Thyroid gland (tissue), 4 donors: Measurements from ENCODE around the gene SMYD1. TPM values are rescaled to one million over a fixed set of nuclear protein-coding genes. Genes with fewer than 3 reads are reported as not detected.

Source experiments
- DNase-seq, 2 donors: peaks; one replicate each; pipeline ENCODE4 v3.0.0-alpha.2; 2019
- H3K27ac ChIP-seq, 3 donors: fragments of 200-600 bp; sonication (generic); 1 replicate in 2 of 3; 2 replicates in 1 of 3; pipeline ENCODE4 v1.5.1; 2016 to 2019; ENCODE audit warnings: mild to moderate bottlenecking in 1 of 3, moderate library complexity in 1 of 3
- H3K27me3 ChIP-seq: fragments of 200-600 bp; sonication (generic); one replicate; pipeline ENCODE4 v1.5.1; 2019
- H3K36me3 ChIP-seq, 2 donors: fragments of 200-600 bp; sonication (generic); one replicate each; pipeline ENCODE4 v1.5.1; 2016 to 2019
- H3K4me1 ChIP-seq, 2 donors: fragments of 200-600 bp; sonication (generic); one replicate each; pipeline ENCODE4 v1.5.1; 2017 to 2019
- H3K4me3 ChIP-seq, 3 donors: fragments of 200-600 bp; sonication (generic); replicated peaks in 1 of 3; 1 replicate in 2 of 3; 2 replicates in 1 of 3; pipeline ENCODE4 v1.5.1; 2016; ENCODE audit warnings: mild to moderate bottlenecking in 1 of 3
- H3K9me3 ChIP-seq: fragments of 200-600 bp; sonication (generic); one replicate; pipeline ENCODE4 v1.5.1; 2017
- POLR2A ChIP-seq, 2 donors: fragments of 450-650 bp; IDR thresholded peaks; one replicate each; pipeline ENCODE4 v1.6.1; 2017; ENCODE audit warnings: antibody characterized with exemption in 2 of 2, mild to moderate bottlenecking in 2 of 2, moderate library complexity in 1 of 2
- WGBS, 2 donors: methylation state at CpG; one replicate each; pipeline ENCODE4 v1.1.5; 2017; 5-methylcytosine and 5-hydroxymethylcytosine counted together
- intact Hi-C: fragments of 100-400 bp; cut with DNase I; formaldehyde crosslinking; loops from one replicate; pipeline ENCODE4 v1.15.1; 2023
- total RNA-seq, 4 donors: library from RNA; depleted of rRNA; stranded (reverse); fragments of >200 nt; gene quantifications; one replicate each; pipeline ENCODE4 v1.2.3, GENCODE V29; 2016
- TF ChIP-seq, protein P1 (sequence below), 6 experiments: fragments of 200-600 bp in 3 of 6; fragments of 450-650 bp in 3 of 6; sonication (generic) in 3 of 6; IDR thresholded peaks; one replicate each; pipeline ENCODE4 v1.5.1; 2016 to 2019; ENCODE audit warnings: antibody characterized with exemption in 6 of 6, mild to moderate bottlenecking in 2 of 6, inconsistent platforms in 1 of 6, moderate library complexity in 1 of 6

The SMYD1 gene
- total RNA-seq, 4 donors from 2014 or later: not detected

DNA sequence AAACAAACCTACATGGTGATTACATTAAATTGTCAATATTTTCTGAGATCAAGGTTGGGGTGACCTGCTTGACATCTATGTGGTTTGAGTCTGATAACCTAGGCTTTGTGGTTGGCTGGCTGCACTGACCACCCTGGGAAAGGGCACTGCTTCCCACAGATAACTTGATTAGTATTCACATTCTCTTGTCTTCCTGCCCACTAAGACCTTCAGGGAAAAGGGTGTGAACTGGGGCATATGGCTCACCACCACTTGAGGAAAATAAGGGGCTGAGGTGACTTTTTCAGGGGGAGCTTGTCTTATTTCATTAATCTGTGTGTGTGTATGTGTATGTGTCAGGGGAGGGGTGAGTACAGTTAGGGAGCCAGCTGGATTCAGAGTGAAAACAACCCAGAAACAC, 1.5 kb downstream of the SMYD1 start:
- H3K27me3 ChIP-seq: no peaks in the 10 kb centered on the region
- no peak for TF ChIP-seq POLR2A (IDR thresholded peaks at IDR 0.05)
- TF ChIP-seq, protein P1, sequence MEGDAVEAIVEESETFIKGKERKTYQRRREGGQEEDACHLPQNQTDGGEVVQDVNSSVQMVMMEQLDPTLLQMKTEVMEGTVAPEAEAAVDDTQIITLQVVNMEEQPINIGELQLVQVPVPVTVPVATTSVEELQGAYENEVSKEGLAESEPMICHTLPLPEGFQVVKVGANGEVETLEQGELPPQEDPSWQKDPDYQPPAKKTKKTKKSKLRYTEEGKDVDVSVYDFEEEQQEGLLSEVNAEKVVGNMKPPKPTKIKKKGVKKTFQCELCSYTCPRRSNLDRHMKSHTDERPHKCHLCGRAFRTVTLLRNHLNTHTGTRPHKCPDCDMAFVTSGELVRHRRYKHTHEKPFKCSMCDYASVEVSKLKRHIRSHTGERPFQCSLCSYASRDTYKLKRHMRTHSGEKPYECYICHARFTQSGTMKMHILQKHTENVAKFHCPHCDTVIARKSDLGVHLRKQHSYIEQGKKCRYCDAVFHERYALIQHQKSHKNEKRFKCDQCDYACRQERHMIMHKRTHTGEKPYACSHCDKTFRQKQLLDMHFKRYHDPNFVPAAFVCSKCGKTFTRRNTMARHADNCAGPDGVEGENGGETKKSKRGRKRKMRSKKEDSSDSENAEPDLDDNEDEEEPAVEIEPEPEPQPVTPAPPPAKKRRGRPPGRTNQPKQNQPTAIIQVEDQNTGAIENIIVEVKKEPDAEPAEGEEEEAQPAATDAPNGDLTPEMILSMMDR (IDR thresholded peaks at IDR 0.05): no peak
- no peaks in the 10 kb centered on the region for H3K36me3 ChIP-seq
- no peak overlapping the region for H3K4me3 ChIP-seq
- no peaks in the 10 kb centered on the region for H3K4me1 ChIP-seq
- no peaks in the 10 kb centered on the region for H3K9me3 ChIP-seq
- H3K27ac ChIP-seq: no peak overlapping the region
- DNase-seq: no peak
- intact Hi-C loops: no loop called here

DNA sequence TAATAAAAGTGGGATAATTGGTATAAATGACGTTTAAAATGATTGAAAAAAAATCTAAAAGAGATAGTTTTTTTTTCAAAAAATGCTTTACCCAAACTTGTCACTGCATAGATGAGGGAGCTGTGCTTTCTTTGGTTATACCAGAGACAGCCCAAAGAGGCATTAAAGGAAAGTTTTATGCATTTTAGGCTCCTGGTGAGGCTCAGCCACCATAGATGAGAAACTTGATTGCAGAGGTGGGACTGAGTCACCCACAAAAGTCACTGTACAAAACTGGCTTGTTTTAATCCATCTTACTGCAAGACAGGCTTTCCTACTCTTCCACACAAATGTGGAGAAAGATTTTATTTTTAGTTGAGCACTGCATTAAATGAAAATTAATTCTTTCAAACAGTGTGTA, 2.4 kb downstream of the SMYD1 start:
- whole genome bisulfite sequencing, 2 donors: 86 to 87% methylated on average over 1 of the region's 1 CpG
- no peaks in the 10 kb centered on the region for H3K36me3 ChIP-seq
- H3K9me3 ChIP-seq: no peaks in the 10 kb centered on the region
- no peak overlapping the region for H3K27ac ChIP-seq
- DNase-seq: no peak
- H3K27me3 ChIP-seq: no peaks in the 10 kb centered on the region
- H3K4me3 ChIP-seq: no peak overlapping the region
- TF ChIP-seq POLR2A (IDR thresholded peaks at IDR 0.05): no peak
- TF ChIP-seq, protein P1 (IDR thresholded peaks at IDR 0.05): no peak
- intact Hi-C loops: no loop called here
- H3K4me1 ChIP-seq: no peaks in the 10 kb centered on the region

DNA sequence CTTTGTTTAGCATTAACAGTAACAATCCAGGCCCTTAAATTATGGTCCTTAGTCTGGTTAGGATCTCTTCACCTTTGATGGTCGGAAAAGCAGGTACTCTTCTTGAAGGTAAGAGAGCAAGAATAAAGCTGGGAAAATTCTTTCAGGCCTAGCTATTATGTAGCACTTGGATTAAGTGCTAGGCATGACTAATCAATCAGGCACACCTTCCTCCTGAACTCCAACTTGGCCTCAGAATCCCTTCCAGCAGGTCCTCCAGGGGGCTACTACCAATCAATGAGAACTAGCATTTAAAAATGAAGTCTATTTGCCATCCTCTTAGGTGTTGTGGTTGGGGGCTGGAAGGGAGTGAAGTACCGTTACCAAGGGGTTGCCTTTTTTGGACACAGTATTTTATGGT, 3.7 kb downstream of the SMYD1 start:
- H3K27ac ChIP-seq: no peak overlapping the region
- 93 to 97% methylated on average over 2 of the region's 2 CpGs for WGBS, 2 donors
- TF ChIP-seq, protein P1 (IDR thresholded peaks at IDR 0.05): no peak
- no peak for TF ChIP-seq POLR2A (IDR thresholded peaks at IDR 0.05)

DNA sequence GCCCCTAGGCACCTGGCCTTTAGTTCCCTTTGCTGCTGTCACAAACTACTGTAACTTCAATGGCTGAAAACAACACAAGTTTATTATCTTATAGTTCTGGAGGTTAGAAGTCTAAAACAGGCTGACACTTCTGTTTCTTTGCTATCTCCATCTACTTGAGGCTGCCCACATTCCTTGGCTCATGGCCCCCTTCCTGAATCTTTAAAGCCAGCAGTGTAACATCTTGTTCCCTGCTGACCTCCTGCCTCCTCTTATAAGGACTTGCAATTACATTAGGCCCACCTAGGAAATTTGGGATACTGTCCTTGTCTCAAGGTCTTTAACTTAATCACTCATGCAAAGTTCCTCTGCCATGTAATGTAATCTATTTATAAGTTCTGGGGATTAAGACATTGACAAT, 6.5 kb downstream of the SMYD1 start:
- Histone ChIP-seq H3K4me3 (no peak overlapping the region), H3K9me3 (no peaks in the 10 kb centered on the region), H3K27me3 (no peaks in the 10 kb centered on the region), H3K36me3 (no peaks in the 10 kb centered on the region), H3K27ac (no peak overlapping the region), H3K4me1 (no peaks in the 10 kb centered on the region)
- no peak for DNase-seq
- no peak for TF ChIP-seq POLR2A (IDR thresholded peaks at IDR 0.05)
- TF ChIP-seq, protein P1 (IDR thresholded peaks at IDR 0.05): no peak
- intact Hi-C loops: no loop called here

More for the DNA sequence above, 3.7 kb downstream of the SMYD1 start:
- Histone ChIP-seq H3K4me3 (no peak overlapping the region), H3K4me1 (no peaks in the 10 kb centered on the region), H3K27me3 (no peaks in the 10 kb centered on the region), H3K9me3 (no peaks in the 10 kb centered on the region), H3K36me3 (no peaks in the 10 kb centered on the region)
- intact Hi-C loops: no loop called here
- no peak for DNase-seq

DNA sequence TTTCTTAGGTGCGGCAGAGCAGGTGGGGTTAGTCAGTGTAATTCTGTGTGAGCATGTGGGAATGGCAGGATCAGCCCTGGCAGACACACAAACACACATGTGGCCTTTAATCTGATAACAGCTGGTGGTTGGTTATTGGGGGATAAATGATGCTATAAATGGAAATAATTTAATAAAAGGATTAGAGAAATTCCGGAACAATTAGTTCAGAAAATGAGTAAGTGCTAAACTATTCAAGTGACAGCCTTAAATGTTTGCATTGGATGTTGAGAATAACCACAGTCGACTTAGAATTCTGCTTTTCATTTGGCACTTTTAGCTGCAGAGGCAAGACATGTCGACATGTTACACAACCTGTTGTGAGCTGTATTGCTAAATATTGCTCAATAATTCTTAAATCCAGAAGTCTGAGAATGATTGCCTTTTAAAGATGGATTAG, 7.2 kb downstream of the SMYD1 start:
- no peaks in the 10 kb centered on the region for H3K36me3 ChIP-seq
- H3K9me3 ChIP-seq: no peaks in the 10 kb centered on the region
- no peak for DNase-seq
- no peak overlapping the region for H3K4me3 ChIP-seq
- 80 to 84% methylated on average over 4 of the region's 4 CpGs for WGBS, 2 donors
- no peak for TF ChIP-seq POLR2A (IDR thresholded peaks at IDR 0.05)
- TF ChIP-seq, protein P1 (IDR thresholded peaks at IDR 0.05): no peak
- no peaks in the 10 kb centered on the region for H3K27me3 ChIP-seq
- H3K4me1 ChIP-seq: no peaks in the 10 kb centered on the region
- H3K27ac ChIP-seq: no peak overlapping the region
- intact Hi-C loops: no loop called here
